Stimulated activated CD4-positive, alpha-beta T cell treated with anti-CD3 and anti-CD28 coated beads, Interleukin-15, amount 100 ng/mL, for 1 hour (primary cell): ENCODE data around the gene CHGA.

Source experiments
- DNase-seq, 2 donors: peaks; one replicate each; pipeline ENCODE4 v3.0.0-alpha.2; 2020; ENCODE audit warnings: low read depth in 1 of 2, low spot score in 1 of 2

CHGA gene

GRCh38 chr14:92929689-92930608 is 7.0 kb downstream of the CHGA start:
- DNase-seq, result no peak

- DNase-seq, result no peak
Observed at GRCh38 chr14:92930737-92931602, 8.0 kb downstream of the CHGA start.

GRCh38 chr14:92931681-92932447 is 8.9 kb downstream of the CHGA start:
- DNase-seq, result no peak

DNA sequence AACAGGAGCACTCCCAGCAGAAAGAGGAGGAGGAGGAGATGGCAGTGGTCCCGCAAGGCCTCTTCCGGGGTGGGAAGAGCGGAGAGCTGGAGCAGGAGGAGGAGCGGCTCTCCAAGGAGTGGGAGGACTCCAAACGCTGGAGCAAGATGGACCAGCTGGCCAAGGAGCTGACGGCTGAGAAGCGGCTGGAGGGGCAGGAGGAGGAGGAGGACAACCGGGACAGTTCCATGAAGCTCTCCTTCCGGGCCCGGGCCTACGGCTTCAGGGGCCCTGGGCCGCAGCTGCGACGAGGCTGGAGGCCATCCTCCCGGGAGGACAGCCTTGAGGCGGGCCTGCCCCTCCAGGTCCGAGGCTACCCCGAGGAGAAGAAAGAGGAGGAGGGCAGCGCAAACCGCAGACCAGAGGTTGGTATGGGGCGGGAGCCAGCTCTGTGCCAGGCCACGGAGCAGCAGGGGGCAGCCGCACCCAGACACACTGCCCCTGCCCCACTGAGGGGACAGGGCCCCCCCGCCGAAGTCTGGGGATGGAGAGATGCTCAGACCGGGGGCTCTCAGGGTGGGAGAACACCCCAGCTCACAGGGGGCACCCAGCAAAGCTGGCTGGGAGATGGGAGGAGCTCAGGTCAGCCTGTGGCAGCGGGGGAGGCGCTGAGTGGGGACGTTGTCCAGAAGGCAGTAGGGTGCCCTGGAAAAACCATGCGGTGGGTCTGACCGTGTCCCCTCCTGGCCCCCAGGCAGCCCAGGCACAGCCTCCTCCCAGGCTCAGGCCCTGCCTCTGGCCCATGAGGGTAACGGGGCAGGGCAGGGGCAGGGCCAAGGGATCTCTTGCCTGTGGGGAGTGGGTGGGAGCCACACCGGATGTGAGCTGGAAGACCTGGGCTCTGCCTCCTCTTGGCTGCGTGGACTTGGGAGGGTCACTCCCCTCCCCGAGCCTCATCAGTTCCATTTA is 9.8 kb downstream of the CHGA start:
- no peak for DNase-seq

DNA sequence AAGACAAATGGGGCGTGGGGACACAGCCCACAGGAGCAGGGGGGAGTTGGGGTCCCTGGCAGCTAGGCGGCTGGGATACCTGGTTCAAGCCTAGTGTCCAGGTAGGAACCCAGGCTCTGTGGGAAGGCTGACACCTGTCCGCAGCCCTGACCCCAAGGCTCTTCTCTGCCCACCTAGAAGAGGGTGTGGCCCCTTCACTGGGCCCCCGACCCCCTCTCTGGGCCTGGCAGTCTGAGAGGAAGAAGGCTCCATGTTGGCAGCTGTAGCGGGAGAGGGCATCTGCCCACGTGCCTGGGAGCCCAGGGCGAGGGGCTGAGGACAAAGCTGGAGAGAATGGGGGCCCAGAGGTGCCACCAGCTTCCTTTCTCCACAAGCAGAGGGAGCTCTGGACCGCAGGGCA is 10.5 kb downstream of the CHGA start:
- DNase-seq, result no peak

GRCh38 chr14:92934196-92935085 is 11.5 kb downstream of the CHGA start:
- DNase-seq, result no peak

DNA sequence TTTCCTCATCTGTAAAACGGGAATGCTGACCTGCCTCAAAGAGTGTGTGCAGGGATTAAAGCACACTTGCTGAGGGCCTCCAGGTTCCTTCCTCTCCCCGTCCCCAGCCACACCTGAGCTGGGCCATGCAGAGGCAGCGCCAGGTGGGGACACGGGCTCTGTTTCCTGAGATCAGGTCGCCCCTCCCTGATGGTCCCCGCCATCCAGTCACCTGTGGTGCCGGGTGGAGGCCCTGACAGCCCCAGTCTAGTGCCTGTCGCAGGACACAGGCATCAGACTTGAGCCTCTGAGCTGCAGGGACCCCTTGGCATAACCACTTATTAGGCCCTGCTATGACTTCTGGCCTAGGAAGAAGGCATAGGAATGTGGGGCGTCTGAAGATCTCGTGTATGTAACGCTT is 12.5 kb downstream of the CHGA start:
- DNase-seq, result no peak

GRCh38 chr14:92936085-92936484 is 13.1 kb downstream of the CHGA start:
- DNase-seq, result no peak

DNA sequence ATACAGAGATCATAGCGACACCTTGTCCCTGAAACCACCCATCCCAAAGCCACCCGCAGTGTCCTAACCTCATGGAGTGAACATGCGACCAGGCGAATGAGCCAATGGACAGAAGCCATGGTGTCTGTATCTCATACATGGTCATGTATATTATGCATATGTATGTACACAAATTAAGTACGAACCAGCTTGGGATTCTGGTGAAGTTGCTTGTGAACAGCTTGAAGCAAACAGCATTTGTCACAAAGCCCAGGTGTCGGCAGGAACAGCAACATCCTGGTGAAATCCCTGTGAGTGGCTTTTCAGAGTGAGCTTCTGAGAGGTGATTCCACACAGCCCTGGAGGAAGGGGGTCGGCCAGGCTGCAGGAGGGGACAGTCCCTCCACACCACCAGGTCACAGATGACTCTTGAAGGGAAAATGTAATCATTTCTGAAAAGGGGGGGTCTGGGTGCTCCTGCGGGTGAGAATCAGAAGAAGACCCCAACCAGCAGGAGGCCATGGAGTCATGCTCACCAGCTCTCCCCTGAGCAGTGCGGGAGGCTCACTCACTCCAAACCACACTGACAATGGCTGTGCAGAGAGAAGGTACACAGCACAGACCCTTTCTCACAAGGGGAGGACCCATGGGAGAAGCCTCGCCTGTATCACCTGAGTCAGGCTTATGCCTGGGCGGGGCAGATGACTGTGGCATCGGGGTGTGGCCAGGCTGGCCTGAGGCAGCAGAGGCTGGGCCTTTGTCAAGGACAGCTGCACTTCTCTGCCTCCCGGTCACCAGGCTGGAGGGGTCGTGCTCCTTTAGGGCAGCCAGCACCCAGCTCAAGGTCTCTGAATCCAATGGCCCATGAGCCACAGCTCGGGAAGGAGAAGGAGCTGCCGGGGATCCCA is 14.3 kb downstream of the CHGA start:
- no peak for DNase-seq

- DNase-seq, result no peak
Observed at GRCh38 chr14:92938235-92938875, 15.4 kb downstream of the CHGA start.

DNA sequence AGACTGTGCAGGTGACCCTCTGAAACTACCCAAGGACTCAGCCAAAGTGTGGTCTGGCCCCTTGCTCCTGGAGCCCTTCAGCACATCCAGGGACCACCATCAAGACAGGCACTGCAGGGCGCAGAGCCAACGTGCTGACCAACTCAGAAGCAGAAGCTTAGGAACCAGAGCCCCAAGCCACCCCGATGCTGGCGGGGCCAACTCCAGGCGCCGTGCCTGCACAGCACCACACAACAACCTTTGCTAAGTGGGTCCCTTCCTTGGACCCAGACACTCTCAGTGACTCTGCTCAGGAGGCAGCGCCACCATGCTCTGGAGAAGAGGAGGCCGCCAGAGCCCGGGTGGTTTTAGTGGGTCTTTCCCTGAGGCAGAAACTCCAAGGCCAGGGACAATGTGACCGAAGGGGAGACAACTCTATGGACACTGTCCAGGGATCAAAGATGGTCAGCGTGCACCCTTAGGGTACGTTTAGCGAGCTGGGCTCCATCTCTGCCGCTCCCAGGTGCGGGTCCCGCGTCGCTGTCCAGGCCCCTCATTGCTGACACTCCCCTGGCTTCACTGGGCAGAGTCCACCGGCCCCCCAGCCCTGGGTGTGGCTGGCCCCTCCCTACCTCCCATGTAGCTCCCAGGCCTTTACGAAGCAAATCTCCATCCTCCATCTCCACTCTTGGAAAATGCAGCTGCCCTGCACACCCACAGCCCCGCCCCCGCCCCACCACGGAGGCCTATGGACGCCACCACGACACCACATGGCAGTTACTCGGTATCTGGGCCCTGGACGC is 16.1 kb downstream of the CHGA start:
- DNase-seq, result no peak

GRCh38 chr14:92939699-92940098 is 16.7 kb downstream of the CHGA start:
- no peak for DNase-seq

DNA sequence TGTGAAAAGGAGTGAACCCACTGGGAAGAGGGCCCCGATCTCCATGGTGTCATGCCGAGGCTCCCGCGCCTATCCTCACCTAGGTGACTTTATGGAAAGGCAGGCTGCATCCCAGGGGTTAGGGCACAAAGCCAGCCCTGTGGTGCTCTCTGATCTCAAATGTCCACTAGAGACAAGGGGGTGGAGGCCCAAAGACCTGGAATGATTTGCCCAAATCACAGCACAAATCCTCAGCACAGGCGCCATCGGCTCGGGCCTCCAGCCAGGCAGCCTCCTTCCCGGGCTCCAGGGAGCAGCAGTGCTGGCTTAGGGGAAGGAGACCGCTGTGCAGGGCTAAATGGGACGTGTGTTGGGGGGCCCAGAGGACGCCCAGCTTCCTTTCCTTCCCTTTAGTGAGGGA is 17.6 kb downstream of the CHGA start:
- DNase-seq, result no peak

DNA sequence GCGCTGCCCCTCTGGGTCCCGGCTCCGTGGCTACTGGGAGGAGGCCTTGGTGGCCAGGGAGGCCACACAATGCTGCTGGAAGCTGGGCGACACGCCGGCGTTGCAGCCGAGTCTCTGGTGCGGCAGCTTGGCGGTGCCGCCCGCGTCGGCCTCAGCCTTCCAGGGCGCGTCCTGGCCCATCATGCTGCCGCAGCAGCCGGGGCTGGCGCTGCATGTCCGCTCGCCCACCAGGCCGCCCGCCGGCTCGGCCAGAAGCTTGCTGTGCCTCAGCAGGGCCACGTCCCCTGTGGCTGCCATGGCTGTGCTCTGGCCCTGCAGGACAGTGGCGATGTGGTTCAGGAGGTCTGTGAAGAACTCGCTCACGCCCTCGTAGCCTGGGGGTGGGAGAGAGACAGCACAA is 18.6 kb downstream of the CHGA start:
- no peak for DNase-seq

DNA sequence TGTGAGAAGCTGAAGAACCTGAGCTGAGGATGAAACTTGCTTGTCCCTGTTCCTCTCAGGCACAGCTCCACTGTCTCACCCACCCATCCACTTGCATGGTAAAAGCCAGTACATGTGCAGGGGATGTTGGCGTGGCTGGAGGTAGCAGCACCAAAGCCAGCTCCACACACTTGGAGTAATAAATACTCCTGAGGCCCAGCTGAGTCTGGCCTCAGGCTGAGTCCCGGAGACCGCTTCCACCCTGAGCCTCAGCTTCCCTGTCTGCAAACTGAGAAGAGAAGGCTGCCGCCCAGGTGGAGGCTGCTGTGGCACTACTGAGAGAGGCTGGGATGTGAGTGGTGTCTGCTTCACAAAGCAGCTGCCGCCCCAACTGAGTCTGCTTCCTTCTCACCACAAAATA is 19.2 kb downstream of the CHGA start:
- DNase-seq, result no peak

DNA sequence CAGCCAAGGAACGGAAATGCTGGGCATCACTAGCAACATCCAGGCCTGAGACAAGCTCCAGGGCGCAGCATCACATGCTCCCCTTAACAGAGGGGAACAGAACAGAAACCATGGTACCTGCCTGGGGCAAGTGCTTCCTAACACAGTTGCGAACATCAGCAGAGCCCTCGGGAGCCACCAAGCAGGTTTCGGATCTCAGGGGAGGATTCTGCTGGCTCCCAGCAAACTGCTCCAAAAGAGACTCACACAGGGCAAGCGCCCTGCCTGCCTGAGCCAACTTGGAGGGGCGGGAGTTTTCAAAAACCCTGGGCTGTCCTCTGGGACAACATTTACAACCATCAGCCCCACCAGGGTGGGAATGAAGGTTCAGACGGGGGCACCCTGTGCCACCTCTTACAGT is 19.6 kb downstream of the CHGA start:
- no peak for DNase-seq
